ENCODE data around the gene CENPO. TPM values are rescaled to one million over a fixed set of nuclear protein-coding genes. Genes with fewer than 3 reads are reported as not detected.
A peak's percentile ranks its signal among the peaks of the same experiment; 100 is the strongest.

The CENPO gene
- total and polyA plus RNA-seq, 12 donors = 1.2 to 4.6 (median 2.2) TPM

GRCh38 chr2:24855726-24856125 is 62.5 kb downstream of the CENPO start:
- Histone ChIP-seq H3K4me1 (peaks cover 0 to 41% (median 14%) of the 10 kb centered on the region in 9 donors), H3K4me3 (no peak overlapping the region), H3K36me3 (no peaks in the 10 kb centered on the region), H3K9me3 (no peaks in the 10 kb centered on the region), H3K27ac (peak overlapping the region; percentile 40 to 85 (median 77)), H3K27me3 (no peaks in the 10 kb centered on the region)
- DNase-seq (peak in 1 of 2 donors; percentile 51), ATAC-seq (peak in 7 of 8 donors; percentile 5 to 80 (median 33))
- intact Hi-C loops (cut with DNase I) = loop anchor here in 3 of 10 donors (5.0 to 10.0 kb wide), 3 partner anchors 59 to 117 kb away; partner anchors contain the start of gene DNAJC27 (in 1 of the 3)
- WGBS, 2 donors = 46 to 68% methylated on average over 4 of the region's 4 CpGs
- TF ChIP-seq CTCF (IDR thresholded peaks at IDR 0.05) = no peak

GRCh38 chr2:24856791-24857211 is 63.6 kb downstream of the CENPO start:
- H3K36me3 ChIP-seq = no peaks in the 10 kb centered on the region
- peak; percentile 43 to 63 (median 57) for ATAC-seq
- no peak overlapping the region for H3K4me3 ChIP-seq
- 58 to 73% methylated on average over 5 of the region's 5 CpGs for WGBS, 2 donors
- no peaks in the 10 kb centered on the region for H3K9me3 ChIP-seq
- DNase-seq = peak; percentile 44 to 63
- intact Hi-C loops (cut with DNase I) = loop anchor here in 3 of 10 donors (5.0 to 10.0 kb wide), 3 partner anchors 58 to 116 kb away; partner anchors contain the start of gene DNAJC27 (in 1 of the 3)
- no peak for TF ChIP-seq CTCF (IDR thresholded peaks at IDR 0.05)
- peak overlapping the region; percentile 40 to 85 (median 77) for H3K27ac ChIP-seq
- peaks cover 0 to 50% (median 16%) of the 10 kb centered on the region in 9 donors for H3K4me1 ChIP-seq
- no peaks in the 10 kb centered on the region for H3K27me3 ChIP-seq

GRCh38 chr2:24857746-24858145 is 64.5 kb downstream of the CENPO start:
- TF ChIP-seq CTCF (IDR thresholded peaks at IDR 0.05) = no peak
- intact Hi-C loops (cut with DNase I) = loop anchor here in 3 of 10 donors (5.0 to 10.0 kb wide), 3 partner anchors 57 to 115 kb away; partner anchors contain the start of gene DNAJC27 (in 1 of the 3)
- H3K36me3 ChIP-seq = no peaks in the 10 kb centered on the region
- no peaks in the 10 kb centered on the region for H3K27me3 ChIP-seq
- ATAC-seq (no peak), DNase-seq (no peak)
- 97% methylated on average over 6 of the region's 6 CpGs for WGBS, 2 donors
- H3K4me3 ChIP-seq = no peak overlapping the region
- no peaks in the 10 kb centered on the region for H3K9me3 ChIP-seq
- peak overlapping the region in 8 of 10 donors; percentile 7 to 85 (median 78) for H3K27ac ChIP-seq
- peaks cover 0 to 53% (median 14%) of the 10 kb centered on the region in 9 donors for H3K4me1 ChIP-seq

- DNase-seq = no peak
- 92 to 94% methylated on average over 13 of the region's 13 CpGs for WGBS, 2 donors
- H3K9me3 ChIP-seq = no peaks in the 10 kb centered on the region
- no peak overlapping the region for H3K4me3 ChIP-seq
- H3K36me3 ChIP-seq = no peaks in the 10 kb centered on the region
- peaks cover 0 to 58% (median 16%) of the 10 kb centered on the region in 9 donors for H3K4me1 ChIP-seq
- H3K27me3 ChIP-seq = no peaks in the 10 kb centered on the region
- H3K27ac ChIP-seq = peak overlapping the region in 1 of 10 donors; percentile 85
- no peak for TF ChIP-seq CTCF (IDR thresholded peaks at IDR 0.05)
- no peak for ATAC-seq
- intact Hi-C loops (cut with DNase I) = loop anchor here in 3 of 10 donors (5.0 to 10.0 kb wide), 3 partner anchors 56 to 113 kb away; partner anchors contain the start of gene DNAJC27 (in 1 of the 3)
These were observed 65.8 kb downstream of the CENPO start for GRCh38 chr2:24858996-24859395.

All from heart right ventricle (tissue), 16 donors.